ENCODE data around the gene HOXD3. TPM values are rescaled to one million over a fixed set of nuclear protein-coding genes. Genes with fewer than 3 reads are reported as not detected.

HOXD3 gene
- total and polyA plus RNA-seq, 7 experiments from 2014 or later, result not detected

DNA sequence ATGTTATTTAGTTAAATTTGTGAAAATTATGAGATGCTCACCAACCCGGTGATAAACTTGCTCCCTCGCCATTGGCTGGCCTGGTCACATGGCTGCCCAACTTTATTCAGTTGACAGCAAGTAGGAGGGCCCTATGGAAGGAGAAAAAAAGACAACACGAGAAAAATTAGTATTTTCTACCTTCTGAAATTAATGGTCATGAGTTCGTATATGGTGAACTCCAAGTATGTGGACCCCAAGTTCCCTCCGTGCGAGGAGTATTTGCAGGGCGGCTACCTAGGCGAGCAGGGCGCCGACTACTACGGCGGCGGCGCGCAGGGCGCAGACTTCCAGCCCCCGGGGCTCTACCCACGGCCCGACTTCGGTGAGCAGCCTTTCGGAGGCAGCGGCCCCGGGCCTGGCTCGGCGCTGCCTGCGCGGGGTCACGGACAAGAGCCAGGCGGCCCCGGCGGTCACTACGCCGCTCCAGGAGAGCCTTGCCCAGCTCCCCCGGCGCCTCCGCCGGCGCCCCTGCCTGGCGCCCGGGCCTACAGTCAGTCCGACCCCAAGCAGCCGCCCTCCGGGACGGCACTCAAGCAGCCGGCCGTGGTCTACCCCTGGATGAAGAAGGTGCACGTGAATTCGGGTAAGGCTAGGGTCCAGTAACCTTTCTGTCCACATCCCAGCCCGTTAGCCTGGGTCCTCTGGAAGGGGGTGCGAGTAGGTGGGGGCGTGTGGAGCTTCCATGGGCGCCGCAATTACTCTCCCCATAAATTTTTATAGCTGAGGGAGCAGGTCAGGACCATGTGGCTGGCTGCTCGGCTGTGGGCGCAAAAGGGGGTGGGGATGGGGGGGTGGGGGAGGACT lies 5.4 kb upstream of the HOXD3 start, which contains the start of gene HOXD4:
HOXD4 (plus strand) TSS at position 109 of the 846 bp plus-strand sequence; CDS start at position 193, 84 bp downstream.
- H3K36me3 Mint-ChIP-seq, result no peaks in the 10 kb centered on the region
- peaks cover 0 to 7% (median 0%) of the 10 kb centered on the region in 11 donors for H3K9me3 Mint-ChIP-seq
- H3K9me3 ChIP-seq (ENCODE audit: control insufficient read depth in 2 of 3, low read length in 3 of 3), result no peaks in the 10 kb centered on the region
- CTCF ChIA-PET, result no interaction called here
- H3K4me3 Mint-ChIP-seq, result peak within 1 kb of the TSS in 5 of 10 donors; percentile 2 to 23 (median 15)
- peaks cover 10 to 45% of the 10 kb centered on the region in 2 donors for H3K27me3 ChIP-seq (ENCODE audit: control insufficient read depth in 2 of 2, insufficient read depth in 2 of 2, low read length in 2 of 2)
- peaks cover 0 to 16% (median 8%) of the 10 kb centered on the region in 7 donors for H3K4me1 Mint-ChIP-seq
- no peak for DNase-seq
- no peaks in the 10 kb centered on the region for H3K36me3 ChIP-seq (ENCODE audit: control insufficient read depth in 2 of 3, insufficient read depth in 3 of 3, low read length in 3 of 3)
- H3K27me3 Mint-ChIP-seq, result peaks cover 79 to 95% (median 86%) of the 10 kb centered on the region in 5 donors
- POLR2A ChIA-PET, result no interaction called here
- intact Hi-C loops (cut with micrococcal nuclease), result no loop called here
- no peak within 1 kb of the TSS for H3K4me3 ChIP-seq (ENCODE audit: low read length)
- H3K27ac ChIP-seq (ENCODE audit: low read depth, low read length), result no peak within 1 kb of the TSS
- no peak for ATAC-seq
- no peaks in the 10 kb centered on the region for H3K4me1 ChIP-seq (ENCODE audit: control insufficient read depth in 2 of 2, insufficient read depth in 2 of 2, low read length in 2 of 2)
- H3K27ac Mint-ChIP-seq, result no peak within 1 kb of the TSS

DNA sequence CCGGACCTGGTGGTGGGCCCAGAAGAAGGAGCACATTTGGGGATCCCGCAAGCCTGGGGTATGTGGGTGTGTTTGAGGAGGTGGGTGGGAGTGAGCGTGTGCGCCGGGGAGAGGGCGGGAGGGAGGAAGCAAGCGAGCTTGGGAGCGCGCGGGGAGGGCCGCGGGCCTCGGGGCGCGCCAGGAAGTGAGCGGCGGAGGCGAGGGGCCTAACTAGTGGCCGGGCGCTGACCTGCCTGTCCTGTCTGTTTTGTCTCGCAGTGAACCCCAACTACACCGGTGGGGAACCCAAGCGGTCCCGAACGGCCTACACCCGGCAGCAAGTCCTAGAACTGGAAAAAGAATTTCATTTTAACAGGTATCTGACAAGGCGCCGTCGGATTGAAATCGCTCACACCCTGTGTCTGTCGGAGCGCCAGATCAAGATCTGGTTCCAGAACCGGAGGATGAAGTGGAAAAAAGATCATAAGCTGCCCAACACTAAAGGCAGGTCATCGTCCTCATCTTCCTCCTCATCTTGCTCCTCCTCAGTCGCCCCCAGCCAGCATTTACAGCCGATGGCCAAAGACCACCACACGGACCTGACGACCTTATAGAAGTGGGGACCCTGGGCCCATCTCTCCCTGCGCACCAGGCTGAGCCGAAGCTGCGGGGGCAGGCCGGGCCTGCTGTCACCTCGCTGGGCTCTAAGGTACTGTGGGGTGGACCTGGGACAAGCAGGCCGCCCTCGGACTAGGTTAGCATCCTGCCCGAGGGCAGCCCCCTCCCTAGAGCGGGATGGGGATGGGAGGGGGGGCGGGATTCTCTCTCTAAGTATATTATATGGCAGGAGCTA lies 4.5 kb upstream of the HOXD3 start:
- Mint-ChIP-seq H3K9me3 (peaks cover 0 to 10% (median 0%) of the 10 kb centered on the region in 11 donors), H3K27ac (no peak overlapping the region), H3K4me1 (peaks cover 0 to 22% (median 9%) of the 10 kb centered on the region in 7 donors), H3K27me3 (peaks cover 76 to 91% (median 85%) of the 10 kb centered on the region in 5 donors), H3K4me3 (peak overlapping the region in 4 of 10 donors; percentile 8 to 42 (median 18)), H3K36me3 (peaks cover 0 to 2% (median 0%) of the 10 kb centered on the region in 5 donors)
- ChIA-PET CTCF (no interaction called here), POLR2A (interaction anchor here (0.6 kb wide), 1 partner anchor 141 kb away, joined by 4 read pairs; no protein-coding TSS in a partner anchor)
- DNase-seq (no peak), ATAC-seq (no peak)
- Histone ChIP-seq H3K27ac (ENCODE audit: low read depth, low read length) (no peak overlapping the region), H3K27me3 (ENCODE audit: control insufficient read depth in 2 of 2, insufficient read depth in 2 of 2, low read length in 2 of 2) (peaks cover 10 to 46% of the 10 kb centered on the region in 2 donors), H3K9me3 (ENCODE audit: control insufficient read depth in 2 of 3, low read length in 3 of 3) (no peaks in the 10 kb centered on the region), H3K36me3 (ENCODE audit: control insufficient read depth in 2 of 3, insufficient read depth in 3 of 3, low read length in 3 of 3) (no peaks in the 10 kb centered on the region), H3K4me3 (ENCODE audit: low read length) (no peak overlapping the region), H3K4me1 (ENCODE audit: control insufficient read depth in 2 of 2, insufficient read depth in 2 of 2, low read length in 2 of 2) (no peaks in the 10 kb centered on the region)
- intact Hi-C loops (cut with micrococcal nuclease), result no loop called here

DNA sequence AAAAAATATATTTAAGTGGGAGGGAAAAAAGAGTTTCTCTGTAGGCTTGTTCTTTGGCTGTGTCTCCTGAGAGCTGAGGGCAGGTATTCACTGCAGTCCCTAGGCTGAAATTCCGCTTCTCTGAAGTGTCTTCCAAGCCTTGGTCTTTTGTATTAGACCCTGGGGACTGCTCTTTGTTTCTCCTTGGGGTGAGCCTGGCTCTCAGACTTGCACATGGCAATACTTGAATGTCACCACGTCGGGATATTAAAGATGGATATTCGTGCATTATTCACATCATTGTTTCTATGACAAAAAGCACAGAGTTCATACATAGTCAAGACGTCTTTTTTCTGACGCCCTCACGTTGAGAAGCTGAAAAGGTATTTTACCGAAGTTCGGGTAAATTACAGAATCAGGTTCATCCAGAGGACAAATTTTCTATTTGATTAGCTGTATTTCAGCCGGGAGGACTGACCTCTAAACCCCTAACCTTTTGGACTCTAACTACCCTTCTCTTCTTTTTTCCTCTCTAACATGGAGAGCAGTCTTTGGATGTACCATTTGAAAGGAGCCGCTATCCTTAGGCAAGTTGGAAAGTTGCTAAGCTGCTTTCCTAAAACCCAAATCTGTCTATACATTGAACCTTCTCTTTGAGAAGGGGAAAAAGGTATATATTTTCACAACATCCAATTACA lies 2.4 kb upstream of the HOXD3 start:
- peaks cover 0 to 3% (median 0%) of the 10 kb centered on the region in 5 donors for H3K36me3 Mint-ChIP-seq
- ChIA-PET CTCF (interaction anchor here (0.5 to 0.7 kb wide), 3 partner anchors 38 to 400 kb away, joined by 3 to 4 read pairs (median 3); no protein-coding TSS in a partner anchor), POLR2A (interaction anchor here (0.6 kb wide), 1 partner anchor 17 kb away, joined by 3 read pairs; no protein-coding TSS in a partner anchor)
- H3K27ac ChIP-seq (ENCODE audit: low read depth, low read length), result no peak overlapping the region
- H3K9me3 ChIP-seq (ENCODE audit: control insufficient read depth in 2 of 3, low read length in 3 of 3), result no peaks in the 10 kb centered on the region
- H3K27ac Mint-ChIP-seq, result no peak overlapping the region
- no peak for DNase-seq
- peak overlapping the region in 1 of 10 donors; percentile 68 for H3K4me3 Mint-ChIP-seq
- H3K36me3 ChIP-seq (ENCODE audit: control insufficient read depth in 2 of 3, insufficient read depth in 3 of 3, low read length in 3 of 3), result no peaks in the 10 kb centered on the region
- ATAC-seq, result no peak
- H3K4me1 Mint-ChIP-seq, result peaks cover 0 to 30% (median 19%) of the 10 kb centered on the region in 7 donors
- H3K4me1 ChIP-seq (ENCODE audit: control insufficient read depth in 2 of 2, insufficient read depth in 2 of 2, low read length in 2 of 2), result peaks cover 0 to 5% of the 10 kb centered on the region in 2 donors
- H3K4me3 ChIP-seq (ENCODE audit: low read length), result no peak overlapping the region
- peaks cover 0 to 10% (median 0%) of the 10 kb centered on the region in 11 donors for H3K9me3 Mint-ChIP-seq
- H3K27me3 ChIP-seq (ENCODE audit: control insufficient read depth in 2 of 2, insufficient read depth in 2 of 2, low read length in 2 of 2), result peaks cover 9 to 47% of the 10 kb centered on the region in 2 donors
- intact Hi-C loops (cut with micrococcal nuclease), result no loop called here
- peaks cover 69 to 89% (median 83%) of the 10 kb centered on the region in 5 donors for H3K27me3 Mint-ChIP-seq

DNA sequence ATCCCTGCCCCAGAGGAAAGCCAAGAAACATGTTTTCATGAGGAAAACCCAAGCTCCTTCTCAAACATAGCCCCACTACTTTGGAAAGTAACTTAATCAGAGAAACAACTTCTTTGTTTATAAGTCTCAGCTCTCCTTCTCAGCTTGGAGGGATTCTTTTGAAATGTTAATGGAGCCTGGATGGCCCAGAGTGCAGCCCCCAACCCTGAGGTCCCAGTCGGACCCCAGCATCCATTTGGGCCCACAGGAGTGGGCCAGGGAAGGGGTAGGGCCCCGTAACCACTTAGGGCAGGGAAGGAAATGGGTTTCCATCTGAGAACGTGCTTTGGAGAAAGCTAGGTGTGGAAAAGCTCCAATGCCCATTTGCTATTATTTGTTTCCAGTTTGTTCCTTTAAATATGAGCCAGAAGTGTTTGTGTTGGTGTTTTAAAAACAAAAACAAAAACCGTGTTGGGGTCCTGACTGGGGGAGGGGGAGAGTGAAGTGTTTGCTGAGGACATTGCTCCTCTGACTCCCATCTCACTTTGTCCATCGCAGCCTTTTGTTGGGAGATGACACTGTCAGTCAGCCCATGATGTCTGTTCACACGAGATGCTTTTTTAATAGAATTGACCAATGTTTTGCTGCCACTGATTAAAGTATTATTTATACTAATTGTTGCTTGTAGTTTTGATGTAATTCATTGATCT lies 1.6 kb upstream of the HOXD3 start:
- Mint-ChIP-seq H3K4me3 (no peak overlapping the region), H3K27me3 (peaks cover 64 to 88% (median 79%) of the 10 kb centered on the region in 5 donors), H3K27ac (no peak overlapping the region), H3K9me3 (peaks cover 0 to 7% (median 0%) of the 10 kb centered on the region in 11 donors), H3K36me3 (peaks cover 0 to 3% (median 0%) of the 10 kb centered on the region in 5 donors), H3K4me1 (peaks cover 0 to 24% (median 15%) of the 10 kb centered on the region in 7 donors)
- POLR2A ChIA-PET, result no interaction called here
- ATAC-seq, result no peak
- DNase-seq, result no peak
- intact Hi-C loops (cut with micrococcal nuclease), result loop anchor here in 1 of 2 donors (2.0 kb wide), 1 partner anchor 23 kb away; no protein-coding TSS in a partner anchor
- H3K4me3 ChIP-seq (ENCODE audit: low read length), result no peak overlapping the region
- H3K4me1 ChIP-seq (ENCODE audit: control insufficient read depth in 2 of 2, insufficient read depth in 2 of 2, low read length in 2 of 2), result peaks cover 0 to 6% of the 10 kb centered on the region in 2 donors
- H3K9me3 ChIP-seq (ENCODE audit: control insufficient read depth in 2 of 3, low read length in 3 of 3), result no peaks in the 10 kb centered on the region
- peaks cover 11 to 43% of the 10 kb centered on the region in 2 donors for H3K27me3 ChIP-seq (ENCODE audit: control insufficient read depth in 2 of 2, insufficient read depth in 2 of 2, low read length in 2 of 2)
- no peaks in the 10 kb centered on the region for H3K36me3 ChIP-seq (ENCODE audit: control insufficient read depth in 2 of 3, insufficient read depth in 3 of 3, low read length in 3 of 3)
- no peak overlapping the region for H3K27ac ChIP-seq (ENCODE audit: low read depth, low read length)
- CTCF ChIA-PET, result interaction anchor here (0.5 kb wide), 1 partner anchor 399 kb away, joined by 3 read pairs; no protein-coding TSS in a partner anchor

DNA sequence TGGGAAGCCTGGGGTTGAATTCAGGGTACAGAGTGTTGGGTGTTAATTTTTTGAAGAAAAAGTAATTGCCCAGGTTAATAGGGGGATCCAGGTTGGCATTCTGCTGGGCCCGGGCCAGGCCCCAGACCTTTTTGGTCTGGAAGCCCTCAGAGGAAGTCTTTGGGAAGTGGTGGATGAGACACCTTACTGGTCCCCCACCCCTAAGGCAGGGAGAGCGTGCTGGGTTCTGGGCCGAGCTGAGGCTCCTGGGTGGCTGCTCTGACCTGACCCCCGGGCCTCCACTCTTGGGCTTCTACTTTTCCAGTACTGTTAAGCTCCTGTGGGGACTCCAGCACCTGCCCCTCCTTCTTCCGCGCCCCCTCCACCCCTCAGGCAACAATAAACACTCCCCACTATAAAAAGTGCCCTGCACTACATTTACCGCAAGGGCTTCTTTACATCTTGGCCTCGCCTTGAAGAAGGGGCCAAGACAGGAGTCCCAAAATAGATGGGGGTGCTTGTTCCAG lies 753 bp upstream of the HOXD3 start:
- peaks cover 8 to 40% of the 10 kb centered on the region in 2 donors for H3K27me3 ChIP-seq (ENCODE audit: control insufficient read depth in 2 of 2, insufficient read depth in 2 of 2, low read length in 2 of 2)
- H3K27ac Mint-ChIP-seq, result peak overlapping the region in 1 of 9 donors; percentile 65
- CTCF ChIA-PET, result no interaction called here
- H3K27ac ChIP-seq (ENCODE audit: low read depth, low read length), result no peak overlapping the region
- intact Hi-C loops (cut with micrococcal nuclease), result loop anchor here in 1 of 2 donors (2.0 kb wide), 1 partner anchor 24 kb away; no protein-coding TSS in a partner anchor
- H3K36me3 Mint-ChIP-seq, result peaks cover 0 to 3% (median 0%) of the 10 kb centered on the region in 5 donors
- DNase-seq, result no peak
- H3K27me3 Mint-ChIP-seq, result peaks cover 65 to 88% (median 79%) of the 10 kb centered on the region in 5 donors
- ATAC-seq, result no peak
- peaks cover 0 to 23% (median 14%) of the 10 kb centered on the region in 7 donors for H3K4me1 Mint-ChIP-seq
- no peaks in the 10 kb centered on the region for H3K36me3 ChIP-seq (ENCODE audit: control insufficient read depth in 2 of 3, insufficient read depth in 3 of 3, low read length in 3 of 3)
- POLR2A ChIA-PET, result no interaction called here
- no peak overlapping the region for H3K4me3 ChIP-seq (ENCODE audit: low read length)
- peaks cover 0 to 5% (median 0%) of the 10 kb centered on the region in 11 donors for H3K9me3 Mint-ChIP-seq
- no peaks in the 10 kb centered on the region for H3K9me3 ChIP-seq (ENCODE audit: control insufficient read depth in 2 of 3, low read length in 3 of 3)
- H3K4me1 ChIP-seq (ENCODE audit: control insufficient read depth in 2 of 2, insufficient read depth in 2 of 2, low read length in 2 of 2), result peaks cover 0 to 6% of the 10 kb centered on the region in 2 donors
- H3K4me3 Mint-ChIP-seq, result peak overlapping the region in 4 of 10 donors; percentile 22 to 60 (median 36)
